Measurements from ENCODE around the gene AAK1.

- TF ChIP-seq, protein P1, sequence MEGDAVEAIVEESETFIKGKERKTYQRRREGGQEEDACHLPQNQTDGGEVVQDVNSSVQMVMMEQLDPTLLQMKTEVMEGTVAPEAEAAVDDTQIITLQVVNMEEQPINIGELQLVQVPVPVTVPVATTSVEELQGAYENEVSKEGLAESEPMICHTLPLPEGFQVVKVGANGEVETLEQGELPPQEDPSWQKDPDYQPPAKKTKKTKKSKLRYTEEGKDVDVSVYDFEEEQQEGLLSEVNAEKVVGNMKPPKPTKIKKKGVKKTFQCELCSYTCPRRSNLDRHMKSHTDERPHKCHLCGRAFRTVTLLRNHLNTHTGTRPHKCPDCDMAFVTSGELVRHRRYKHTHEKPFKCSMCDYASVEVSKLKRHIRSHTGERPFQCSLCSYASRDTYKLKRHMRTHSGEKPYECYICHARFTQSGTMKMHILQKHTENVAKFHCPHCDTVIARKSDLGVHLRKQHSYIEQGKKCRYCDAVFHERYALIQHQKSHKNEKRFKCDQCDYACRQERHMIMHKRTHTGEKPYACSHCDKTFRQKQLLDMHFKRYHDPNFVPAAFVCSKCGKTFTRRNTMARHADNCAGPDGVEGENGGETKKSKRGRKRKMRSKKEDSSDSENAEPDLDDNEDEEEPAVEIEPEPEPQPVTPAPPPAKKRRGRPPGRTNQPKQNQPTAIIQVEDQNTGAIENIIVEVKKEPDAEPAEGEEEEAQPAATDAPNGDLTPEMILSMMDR (IDR thresholded peaks at IDR 0.05; ENCODE audit: low read depth, low read length), result no peak
- no peak for TF ChIP-seq EZH2phosphoT487 (IDR thresholded peaks at IDR 0.05; ENCODE audit: low read depth)
These were observed 4.9 kb downstream of the AAK1 start for GRCh38 chr2:69638630-69639029.

All from OCI-LY3 (cell line).